GM12878 (cell line): Measurements from ENCODE around the gene RARRES2. TPM values are rescaled to one million over a fixed set of nuclear protein-coding genes. Genes with fewer than 3 reads are reported as not detected.

Experiments
- ATAC-seq: fragments of 200-7000 bp; cut with Tn5 transposase; 3 replicates; pipeline ENCODE4 v1.9.1; 2020; ENCODE audit warnings: mild to moderate bottlenecking, moderate library complexity
- BruUV-seq: library from RNA; stranded (reverse); fragments of 400-500 nt; replicated peaks from 2 replicates; lab custom pipeline; 2021; lab: Mats Ljungman, UMichigan
- CTCF ChIA-PET: fragments of 300-600 bp; sonication (Branson Sonifier 250); formaldehyde crosslinking; extraction: SDS; loops from one replicate; lab custom pipeline; 2021; ENCODE audit warnings: inconsistent platforms; lab: Yijun Ruan, JAX
- POLR2A ChIA-PET: fragments of 350-600 bp; formaldehyde crosslinking; extraction: SDS; loops from one replicate; lab custom pipeline; 2021; ENCODE audit warnings: inconsistent platforms; lab: Charles Lee
- RAD21 ChIA-PET: fragments of 300-600 bp; sonication (Branson Sonifier 250); formaldehyde crosslinking; loops from one replicate; lab custom pipeline; 2023; ENCODE audit warnings: antibody characterized with exemption; ENCODE audit not compliant: unreplicated experiment; lab: Charles Lee
- SMC1A ChIA-PET: fragments of 300-600 bp; sonication (Branson Sonifier 250); formaldehyde crosslinking; loops from one replicate; lab custom pipeline; 2023; ENCODE audit not compliant: unreplicated experiment, uncharacterized antibody; lab: Charles Lee
- DNase-seq: peaks from one replicate; pipeline ENCODE4 v3.0.0-alpha.2; 2011; ENCODE audit warnings: low read depth, low spot score
- FAIRE-seq: peaks from 3 replicates; lab custom pipeline; 2011; peaks lifted over from hg19 to GRCh38; lab: Jason Lieb, UNC
- H2AFZ ChIP-seq: 2 replicates; pipeline ENCODE4 v1.6.0; 2011; ENCODE audit warnings: low read depth, low read length, control low read depth; ENCODE audit not compliant: control insufficient read depth
- H3K27ac ChIP-seq: 2 replicates; pipeline ENCODE4 v1.5.1; 2011; ENCODE audit warnings: control low read depth; ENCODE audit not compliant: control insufficient read depth, insufficient read depth
- H3K27me3 ChIP-seq, 2 experiments: replicated peaks in 1 of 2; 2 replicates each; pipeline versions ENCODE4 v1.6.0 to v1.6.1; 2011; ENCODE audit warnings: low read length in 1 of 2; ENCODE audit not compliant: control insufficient read depth in 2 of 2, insufficient read depth in 2 of 2
- H3K36me3 ChIP-seq, 2 experiments: 2 replicates each; pipeline ENCODE4 v1.5.1; 2011; ENCODE audit warnings: low read length in 1 of 2; ENCODE audit not compliant: control insufficient read depth in 2 of 2, insufficient read depth in 2 of 2
- H3K4me1 ChIP-seq: 2 replicates; pipeline ENCODE4 v1.6.1; 2011; ENCODE audit warnings: mild to moderate bottlenecking, low read length, moderate library complexity, mixed read lengths; ENCODE audit not compliant: control insufficient read depth, insufficient read depth
- H3K4me2 ChIP-seq: 2 replicates; pipeline ENCODE4 v1.6.0; 2011; ENCODE audit warnings: control low read depth; ENCODE audit not compliant: control insufficient read depth, insufficient read depth
- H3K4me3 ChIP-seq: fragments of 200-600 bp; sonication (generic); 2 replicates; pipeline ENCODE4 v1.5.1; 2016
- H3K79me2 ChIP-seq: 2 replicates; pipeline ENCODE4 v1.6.0; 2011; ENCODE audit warnings: low read length; ENCODE audit not compliant: control insufficient read depth, insufficient read depth
- H3K9ac ChIP-seq: 2 replicates; pipeline ENCODE4 v1.8.0; 2011; ENCODE audit warnings: low read length, control low read depth, mixed read lengths; ENCODE audit not compliant: control insufficient read depth, insufficient read depth
- H3K9me3 ChIP-seq: replicated peaks from 3 replicates; pipeline ENCODE4 v1.5.1; 2011; ENCODE audit warnings: mild to moderate bottlenecking, low read length; ENCODE audit not compliant: control insufficient read depth, insufficient read depth
- H4K20me1 ChIP-seq: 2 replicates; pipeline ENCODE4 v1.6.0; 2011; ENCODE audit not compliant: control insufficient read depth, insufficient read depth
- CBFB ChIP-seq: IDR thresholded peaks from 2 replicates; pipeline ENCODE4 v1.6.1; 2016; ENCODE audit warnings: antibody characterized with exemption, low read depth
- CBX5 ChIP-seq: sonication (generic); IDR thresholded peaks from 2 replicates; pipeline ENCODE4 v1.6.1; 2016; ENCODE audit warnings: low read depth, moderate library complexity, mild to moderate bottlenecking, inconsistent platforms
- IRF5 ChIP-seq: fragments of 450-650 bp; IDR thresholded peaks from 2 replicates; pipeline ENCODE4 v1.6.1; 2017; ENCODE audit warnings: borderline replicate concordance
- LARP7 ChIP-seq: fragments of 450-650 bp; IDR thresholded peaks from 2 replicates; pipeline ENCODE4 v1.6.1; 2017; ENCODE audit warnings: mild to moderate bottlenecking
- MYB ChIP-seq: fragments of 150-350 bp; IDR thresholded peaks from 2 replicates; pipeline ENCODE4 v1.6.1; 2014; ENCODE audit warnings: mild to moderate bottlenecking, low read depth, low read length, borderline replicate concordance
- MYC ChIP-seq: IDR thresholded peaks from 2 replicates; pipeline ENCODE4 v1.6.1; 2011; ENCODE audit warnings: mild to moderate bottlenecking, low read length, moderate library complexity, inconsistent platforms; ENCODE audit not compliant: insufficient read depth, insufficient replicate concordance, insufficient read length, severe bottlenecking
- NFXL1 ChIP-seq: fragments of 450-650 bp; IDR thresholded peaks from 2 replicates; pipeline ENCODE4 v1.6.1; 2017; ENCODE audit warnings: antibody characterized with exemption, mild to moderate bottlenecking, borderline replicate concordance
- PML ChIP-seq: IDR thresholded peaks from 2 replicates; pipeline ENCODE4 v1.6.1; 2012; ENCODE audit warnings: low read length, inconsistent platforms
- RB1 ChIP-seq: fragments of 450-650 bp; formaldehyde crosslinking; IDR thresholded peaks from 2 replicates; pipeline ENCODE4 v1.6.1; 2017; ENCODE audit warnings: mild to moderate bottlenecking, borderline replicate concordance
- SIX5 ChIP-seq: IDR thresholded peaks from 2 replicates; pipeline ENCODE4 v1.6.1; 2011; ENCODE audit warnings: mild to moderate bottlenecking, low read depth, low read length, moderate library complexity; ENCODE audit not compliant: severe bottlenecking
- SPI1 ChIP-seq: IDR thresholded peaks from 2 replicates; pipeline ENCODE4 v1.6.1; 2011; ENCODE audit warnings: low read depth, mild to moderate bottlenecking, low read length, moderate library complexity, borderline replicate concordance; ENCODE audit not compliant: insufficient read depth
- SUZ12 ChIP-seq: fragments of 200-600 bp; sonication (generic); IDR thresholded peaks from one replicate; pipeline ENCODE4 v1.6.1; 2018; ENCODE audit warnings: antibody characterized with exemption, mild to moderate bottlenecking; ENCODE audit not compliant: unreplicated experiment
- ZNF687 ChIP-seq: fragments of 450-650 bp; IDR thresholded peaks from 2 replicates; pipeline ENCODE4 v1.6.1; 2017; ENCODE audit warnings: mild to moderate bottlenecking, moderate library complexity
- WGBS: methylation state at CpG from one replicate; pipeline ENCODE4 v1.1.6; 2016; ENCODE audit warnings: low lambda C conversion rate; ENCODE audit not compliant: insufficient replicate concordance, insufficient coverage; ENCODE audit errors: missing lambda C conversion rate; 5-methylcytosine and 5-hydroxymethylcytosine counted together
- in situ Hi-C: fragments of 300-500 bp; cut with MboI; formaldehyde crosslinking; loops from 9 replicates; pipeline ENCODE4 v1.14.3; 2018; ENCODE audit warnings: mixed read lengths
- intact Hi-C: fragments of 100-400 bp; cut with micrococcal nuclease; formaldehyde crosslinking; loops from one replicate; pipeline ENCODE4 v1.14.2; 2022; ENCODE audit not compliant: unreplicated experiment
- polyA plus RNA-seq, 11 experiments: library from polyadenylated mRNA; depleted of rRNA in 4 of 11; unstranded in 6 of 11; stranded (reverse) in 5 of 11; fragments of >200 nt; fragmentation: Nextera tagmentation in 4 of 11; fragmentation: Illumina TruSeq in 1 of 11; extraction: Ambion mirVana in 4 of 11; extraction: Trizol in 1 of 11; gene quantifications; 1 replicate in 1 of 11; 2 replicates in 10 of 11; pipeline versions ENCODE4 v1.2.1 to v1.2.3, GENCODE V29; 2011 to 2016; ENCODE audit warnings: inconsistent platforms in 2 of 11, missing spikeins in 2 of 11, low read depth in 1 of 11
- total RNA-seq, 4 experiments: library from RNA; depleted of rRNA in 3 of 4; stranded (reverse); fragments of >200 nt in 3 of 4; fragmentation: Illumina TruSeq in 1 of 4; extraction: Trizol in 1 of 4; gene quantifications; 2 replicates each; pipeline versions ENCODE4 v1.2.1 to v1.2.3, GENCODE V29; 2013 to 2021
- TF ChIP-seq, protein P1 (sequence below): fragments of 150-350 bp; IDR thresholded peaks from 2 replicates; pipeline ENCODE4 v1.6.1; 2014; ENCODE audit warnings: mild to moderate bottlenecking, low read depth, low read length
- TF ChIP-seq, protein P2 (sequence below): IDR thresholded peaks from 2 replicates; pipeline ENCODE4 v1.6.1; 2011; ENCODE audit warnings: low read depth, low read length, improper control_type of control experiment, borderline replicate concordance

Gene RARRES2
- total and polyA plus RNA-seq, 10 of the 15 experiments (the other 5 are each of a cell fraction or from before 2014, with no cell fraction given), result 0.13 to 2.2 (median 0.40) TPM; not detected in 3

GRCh38 chr7:150337659-150338081, 3.8 kb downstream of the RARRES2 start:
- no peak overlapping the region for H2AFZ ChIP-seq
- H3K9me3 ChIP-seq, result no peaks in the 10 kb centered on the region; the same call in 2 of the 3 replicates
- ChIA-PET SMC1A (interaction anchor here (0.7 kb wide), 1 partner anchor 398 kb away, joined by 3 read pairs; no protein-coding TSS in a partner anchor), POLR2A (no interaction called here), RAD21 (no interaction called here), CTCF (no interaction called here)
- whole genome bisulfite sequencing, result 69% methylated on average over 6 of the region's 6 CpGs
- H3K79me2 ChIP-seq, result no peaks in the 10 kb centered on the region
- H3K27ac ChIP-seq, result no peak overlapping the region
- no peak for ATAC-seq
- H4K20me1 ChIP-seq, result no peaks in the 10 kb centered on the region
- no peak for FAIRE-seq
- peaks cover 0 to 7% of the 10 kb centered on the region in 2 experiments; a peak in 2 of 4 replicates for H3K36me3 ChIP-seq
- intact Hi-C loops (no loop called here), in situ Hi-C loops (no loop called here)
- no peak overlapping the region for H3K4me3 ChIP-seq
- H3K4me2 ChIP-seq, result no peak overlapping the region
- BruUV-seq, result no TSS peak
- no peak overlapping the region for H3K9ac ChIP-seq
- H3K27me3 ChIP-seq, result peaks cover 0 to 5% of the 10 kb centered on the region in 2 experiments; a peak in 2 of 4 replicates
- no peak for TF ChIP-seq CBFB
- no peak for TF ChIP-seq LARP7
- TF ChIP-seq IRF5, result no peak
- TF ChIP-seq ZNF687, result no peak
- no peak for TF ChIP-seq SUZ12
- TF ChIP-seq MYB, result no peak
- no peak for TF ChIP-seq NFXL1
- no peak for TF ChIP-seq CBX5
- TF ChIP-seq RB1, result no peak
- TF ChIP-seq SPI1, result no peak
- no peak for TF ChIP-seq MYC
- no peak for TF ChIP-seq SIX5
- no peak for TF ChIP-seq PML
- TF ChIP-seq, protein P1, sequence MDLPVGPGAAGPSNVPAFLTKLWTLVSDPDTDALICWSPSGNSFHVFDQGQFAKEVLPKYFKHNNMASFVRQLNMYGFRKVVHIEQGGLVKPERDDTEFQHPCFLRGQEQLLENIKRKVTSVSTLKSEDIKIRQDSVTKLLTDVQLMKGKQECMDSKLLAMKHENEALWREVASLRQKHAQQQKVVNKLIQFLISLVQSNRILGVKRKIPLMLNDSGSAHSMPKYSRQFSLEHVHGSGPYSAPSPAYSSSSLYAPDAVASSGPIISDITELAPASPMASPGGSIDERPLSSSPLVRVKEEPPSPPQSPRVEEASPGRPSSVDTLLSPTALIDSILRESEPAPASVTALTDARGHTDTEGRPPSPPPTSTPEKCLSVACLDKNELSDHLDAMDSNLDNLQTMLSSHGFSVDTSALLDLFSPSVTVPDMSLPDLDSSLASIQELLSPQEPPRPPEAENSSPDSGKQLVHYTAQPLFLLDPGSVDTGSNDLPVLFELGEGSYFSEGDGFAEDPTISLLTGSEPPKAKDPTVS, result no peak
- TF ChIP-seq, protein P2, sequence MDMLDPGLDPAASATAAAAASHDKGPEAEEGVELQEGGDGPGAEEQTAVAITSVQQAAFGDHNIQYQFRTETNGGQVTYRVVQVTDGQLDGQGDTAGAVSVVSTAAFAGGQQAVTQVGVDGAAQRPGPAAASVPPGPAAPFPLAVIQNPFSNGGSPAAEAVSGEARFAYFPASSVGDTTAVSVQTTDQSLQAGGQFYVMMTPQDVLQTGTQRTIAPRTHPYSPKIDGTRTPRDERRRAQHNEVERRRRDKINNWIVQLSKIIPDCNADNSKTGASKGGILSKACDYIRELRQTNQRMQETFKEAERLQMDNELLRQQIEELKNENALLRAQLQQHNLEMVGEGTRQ, result no peak
- H3K4me1 ChIP-seq, result peaks cover 8% of the 10 kb centered on the region
- no peak for DNase-seq
